Measurements from ENCODE around the gene FBRSL1. TPM values are rescaled to one million over a fixed set of nuclear protein-coding genes. Genes with fewer than 3 reads are reported as not detected.

FBRSL1 gene
- total and polyA plus RNA-seq, 2 donors (not counting 3 experiments of a cell fraction or from before 2014, with no cell fraction given) = 19.3 to 79.8 TPM

DNA sequence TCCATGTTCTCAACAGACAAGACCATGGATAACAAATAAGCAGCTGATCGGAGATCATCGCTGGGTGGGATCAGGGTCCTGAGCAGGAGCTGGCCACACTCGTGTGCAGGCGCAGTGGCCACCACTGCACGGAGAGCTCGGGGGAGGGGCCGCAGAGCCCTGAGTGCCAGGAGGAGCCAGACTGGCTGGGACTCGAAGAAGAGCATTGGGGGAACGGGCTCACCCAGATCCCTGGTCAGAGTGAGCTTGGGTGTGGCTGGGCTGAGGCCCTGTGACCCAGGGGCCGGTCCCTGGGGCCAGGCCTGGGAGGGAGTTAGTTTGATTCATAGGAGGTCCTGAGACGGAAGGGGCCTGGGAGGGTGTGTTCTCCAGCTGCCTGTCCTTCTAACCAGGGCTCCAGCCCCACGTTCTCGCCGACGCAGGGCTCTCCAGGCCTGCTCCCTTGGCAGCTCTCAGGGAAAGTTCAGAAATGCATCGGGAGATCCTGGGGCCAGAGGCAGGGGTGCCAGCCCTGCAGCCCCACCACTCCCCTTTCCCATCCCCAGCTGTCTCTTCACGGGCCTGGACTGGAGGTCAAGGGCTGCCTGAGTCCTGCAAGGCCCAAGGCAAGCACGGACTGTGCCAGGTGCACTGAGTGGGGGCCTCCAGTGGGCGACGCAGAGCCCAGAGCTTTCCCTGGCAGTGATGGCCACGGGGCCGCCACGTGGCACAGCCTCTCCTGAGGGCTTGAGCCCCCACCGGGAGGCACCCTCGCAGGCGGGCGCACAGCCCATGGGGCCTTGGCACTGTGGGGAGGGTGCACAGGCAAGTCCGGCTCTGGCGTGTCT lies 48.1 kb downstream of the FBRSL1 start:
- CTCF ChIA-PET = interaction anchor here (1.3 to 1.6 kb wide), 2 partner anchors 78 to 123 kb away, joined by 4 read pairs; no protein-coding TSS in a partner anchor
- no peak overlapping the region for H3K4me3 ChIP-seq (replicated peaks in 1 of 3; ENCODE audit: insufficient read depth in 1 of 3, low read depth in 1 of 3, low read length in 3 of 3)
- TF ChIP-seq GATA2 (IDR thresholded peaks at IDR 0.05; ENCODE audit: insufficient read depth, insufficient read length, low read depth, low read length) (no peak), FOS (IDR thresholded peaks at IDR 0.05; ENCODE audit: borderline replicate concordance, insufficient read depth, low read length) (no peak), MYC (IDR thresholded peaks at IDR 0.05; ENCODE audit: low read depth, low read length) (no peak), EZH2 (IDR thresholded peaks at IDR 0.05; ENCODE audit: borderline replicate concordance, low read depth, low read length, severe bottlenecking) (no peak), POLR2A (IDR thresholded peaks at IDR 0.05; ENCODE audit: low read depth, low read length) (no peak), JUN (IDR thresholded peaks at IDR 0.05; ENCODE audit: borderline replicate concordance, insufficient read depth, insufficient read length, low read depth) (no peak), POLR2AphosphoS5 (IDR thresholded peaks at IDR 0.05; ENCODE audit: insufficient read depth, low read depth, low read length) (no peak)
- TF ChIP-seq, protein P1, sequence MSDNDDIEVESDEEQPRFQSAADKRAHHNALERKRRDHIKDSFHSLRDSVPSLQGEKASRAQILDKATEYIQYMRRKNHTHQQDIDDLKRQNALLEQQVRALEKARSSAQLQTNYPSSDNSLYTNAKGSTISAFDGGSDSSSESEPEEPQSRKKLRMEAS (IDR thresholded peaks at IDR 0.05; ENCODE audit: insufficient read depth, insufficient read length) = no peak
- TF ChIP-seq, protein P2, sequence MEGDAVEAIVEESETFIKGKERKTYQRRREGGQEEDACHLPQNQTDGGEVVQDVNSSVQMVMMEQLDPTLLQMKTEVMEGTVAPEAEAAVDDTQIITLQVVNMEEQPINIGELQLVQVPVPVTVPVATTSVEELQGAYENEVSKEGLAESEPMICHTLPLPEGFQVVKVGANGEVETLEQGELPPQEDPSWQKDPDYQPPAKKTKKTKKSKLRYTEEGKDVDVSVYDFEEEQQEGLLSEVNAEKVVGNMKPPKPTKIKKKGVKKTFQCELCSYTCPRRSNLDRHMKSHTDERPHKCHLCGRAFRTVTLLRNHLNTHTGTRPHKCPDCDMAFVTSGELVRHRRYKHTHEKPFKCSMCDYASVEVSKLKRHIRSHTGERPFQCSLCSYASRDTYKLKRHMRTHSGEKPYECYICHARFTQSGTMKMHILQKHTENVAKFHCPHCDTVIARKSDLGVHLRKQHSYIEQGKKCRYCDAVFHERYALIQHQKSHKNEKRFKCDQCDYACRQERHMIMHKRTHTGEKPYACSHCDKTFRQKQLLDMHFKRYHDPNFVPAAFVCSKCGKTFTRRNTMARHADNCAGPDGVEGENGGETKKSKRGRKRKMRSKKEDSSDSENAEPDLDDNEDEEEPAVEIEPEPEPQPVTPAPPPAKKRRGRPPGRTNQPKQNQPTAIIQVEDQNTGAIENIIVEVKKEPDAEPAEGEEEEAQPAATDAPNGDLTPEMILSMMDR (IDR thresholded peaks at IDR 0.05; ENCODE audit: extremely low read depth in 1 of 2, insufficient read depth in 1 of 2, low read depth in 1 of 2, low read length in 2 of 2) = no peak
- H3K4me1 ChIP-seq (ENCODE audit: control insufficient read depth, extremely low read depth, insufficient read depth, low read length) = no peaks in the 10 kb centered on the region
- no peaks in the 10 kb centered on the region for H3K79me2 ChIP-seq (ENCODE audit: control insufficient read depth, insufficient read depth, low read length)
- no peak overlapping the region for H3K27ac ChIP-seq (ENCODE audit: insufficient read depth, low read depth, low read length)
- intact Hi-C loops (cut with micrococcal nuclease) = no loop called here
- no peaks in the 10 kb centered on the region for H3K36me3 ChIP-seq (ENCODE audit: control insufficient read depth in 2 of 2, extremely low read depth in 1 of 2, insufficient read depth in 2 of 2, low read length in 2 of 2)
- no peak overlapping the region for H3K9ac ChIP-seq (replicated peaks; ENCODE audit: extremely low read depth, insufficient read depth, low read length)
- no peak overlapping the region for H3K4me2 ChIP-seq (ENCODE audit: insufficient read depth, low read length)
- DNase-seq (ENCODE audit: low read depth, low spot score) (no peak), FAIRE-seq (no peak)
- H3K9me1 ChIP-seq (replicated peaks; ENCODE audit: control insufficient read depth, extremely low read depth, insufficient read depth, low read length) = no peaks in the 10 kb centered on the region
- dilution Hi-C loops (cut with MboI; ENCODE audit: extremely low pct_ligation_motif_present, low sequenced_read_pairs) = no loop called here
- H3K9me3 ChIP-seq (replicated peaks; ENCODE audit: control insufficient read depth, insufficient read depth, low read length) = no peaks in the 10 kb centered on the region
- H3K27me3 ChIP-seq (ENCODE audit: control insufficient read depth in 2 of 2, insufficient read depth in 2 of 2, low read length in 2 of 2) = no peaks in the 10 kb centered on the region
- no peak overlapping the region for H2AFZ ChIP-seq (ENCODE audit: low read depth, low read length)
- no peaks in the 10 kb centered on the region for H4K20me1 ChIP-seq (replicated peaks; ENCODE audit: control insufficient read depth, extremely low read depth, insufficient read depth, low read length)
- BruUV-seq (replicated peaks) = no TSS peak
- POLR2A ChIA-PET = no interaction called here
